ENCODE results near the gene KRTAP23-1.

The KRTAP23-1 gene, protein sequence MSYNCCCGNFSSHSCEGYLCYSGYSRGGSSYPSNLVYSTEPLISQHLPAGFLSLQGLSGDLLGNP

DNA sequence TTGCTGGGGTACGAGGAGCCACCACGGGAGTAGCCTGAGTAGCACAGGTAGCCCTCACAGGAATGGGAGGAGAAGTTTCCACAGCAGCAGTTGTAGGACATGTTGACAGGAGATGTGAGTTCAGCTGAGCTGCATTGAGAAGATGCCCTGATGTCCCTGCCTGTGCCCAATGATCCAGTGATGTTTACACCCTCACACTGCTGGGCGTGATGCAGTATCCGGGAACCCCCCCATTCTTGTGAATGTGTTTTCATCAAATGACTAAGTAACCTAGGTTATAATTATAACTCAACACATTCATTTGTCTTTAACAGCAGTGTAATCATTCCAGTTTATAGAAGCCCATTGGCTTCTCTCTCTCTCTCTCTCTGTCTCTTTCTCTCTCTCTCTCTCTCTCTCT, at the start of gene KRTAP23-1:
Gene KRTAP23-1 (minus strand): TSS at position 101 of the 400 bp plus-strand sequence. CDS start 0 bp downstream, at position 101.
- no peak for DNase-seq

DNA sequence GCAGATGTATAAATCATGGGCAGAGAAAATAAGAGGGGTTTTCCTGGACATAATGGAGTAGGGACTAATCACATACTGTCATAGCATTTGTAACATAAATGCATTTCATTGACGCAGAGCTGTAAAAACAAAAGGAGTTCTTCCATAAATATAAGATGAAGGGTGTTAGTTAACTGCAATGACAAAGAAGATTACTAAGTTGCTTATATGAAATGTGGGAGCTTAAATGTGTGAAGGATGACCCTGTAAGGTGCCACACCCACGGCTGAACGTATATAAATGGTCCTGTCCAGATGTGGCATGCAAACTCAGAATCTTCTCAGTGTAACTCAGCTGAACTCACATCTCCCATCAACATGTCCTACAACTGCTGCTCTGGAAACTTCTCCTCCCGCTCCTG, 47.3 kb upstream of the KRTAP23-1 start, which contains the start of gene KRTAP13-1:
Gene KRTAP13-1 (plus strand): TSS at position 301 of the 400 bp plus-strand sequence. CDS start 56 bp downstream, at position 357.
- DNase-seq, result no peak

DNA sequence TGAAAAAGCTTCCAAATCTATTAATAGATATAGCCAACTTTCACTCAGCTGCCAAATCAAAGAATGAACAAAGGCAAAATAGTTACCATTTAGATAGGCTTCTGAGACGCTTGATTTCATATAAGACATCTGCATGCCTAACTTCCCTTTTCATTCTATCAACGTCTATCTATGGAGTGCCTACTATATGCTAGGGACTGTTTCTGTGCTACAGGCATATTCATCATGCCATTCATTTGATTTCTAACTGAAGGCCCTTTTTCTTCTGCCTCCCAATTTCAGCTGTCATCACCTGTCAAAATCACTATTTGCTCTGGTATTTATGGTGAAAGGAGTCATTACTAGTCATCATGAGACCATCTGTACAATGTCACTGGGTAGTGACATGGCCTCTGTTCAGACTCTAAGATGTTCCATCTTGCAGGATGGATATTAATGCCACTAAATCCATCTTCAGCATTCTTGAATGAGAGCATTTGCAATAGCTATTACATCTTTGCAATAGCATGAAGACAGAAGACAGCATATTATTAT, 43.2 kb upstream of the KRTAP23-1 start:
- no peak for DNase-seq

DNA sequence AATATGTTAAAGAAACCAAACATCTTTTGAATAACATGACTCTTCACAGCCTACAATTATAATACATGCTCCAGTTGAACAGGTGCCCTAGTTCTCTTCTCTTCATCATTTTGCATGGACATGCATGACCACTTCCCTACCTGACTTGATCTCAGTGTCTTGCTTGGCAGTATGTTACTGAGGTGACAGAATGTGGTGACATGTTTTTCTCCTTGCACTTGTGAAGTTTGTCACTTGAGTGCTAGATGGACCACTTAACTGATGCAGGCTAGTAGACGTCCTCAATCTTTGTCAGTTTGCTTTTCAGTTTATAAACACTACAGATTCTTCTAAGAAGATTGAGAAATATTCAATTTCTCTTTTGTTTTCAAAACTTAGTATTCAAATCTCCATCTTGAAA, 33.8 kb upstream of the KRTAP23-1 start:
- DNase-seq, result no peak

DNA sequence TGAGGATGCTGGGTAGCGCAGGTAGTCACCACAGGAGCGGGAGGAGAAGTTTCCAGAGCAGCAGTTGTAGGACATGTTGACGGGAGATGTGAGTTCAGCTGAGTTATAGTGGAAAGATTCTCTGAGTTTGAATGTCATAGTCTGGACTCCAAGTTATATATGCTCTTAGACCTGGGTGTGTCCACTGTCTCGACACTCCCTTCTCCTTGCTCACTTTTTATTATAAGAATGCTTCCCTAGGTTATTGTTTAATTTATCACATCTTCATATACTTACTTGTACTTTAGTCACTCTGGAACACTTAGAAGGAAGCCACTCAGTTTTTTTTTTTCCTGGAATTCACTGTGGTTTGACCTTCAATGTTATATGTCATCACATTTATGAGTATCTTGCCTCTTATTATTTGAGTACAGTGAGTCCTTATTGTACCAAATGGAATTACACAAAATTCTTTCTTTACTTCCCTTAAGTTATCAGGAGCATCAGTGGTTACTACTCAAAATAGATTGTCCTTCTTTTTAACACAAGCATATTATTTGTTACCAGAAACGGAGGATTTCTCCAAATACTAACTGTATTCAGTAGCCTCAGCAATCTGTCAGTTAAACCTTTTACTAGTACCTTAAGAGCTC, 23.8 kb upstream of the KRTAP23-1 start, which contains the start of gene KRTAP13-2:
Gene KRTAP13-2 (minus strand): TSS at position 133 of the 632 bp plus-strand sequence. CDS start 58 bp downstream, at position 75.
- DNase-seq, result no peak

DNA sequence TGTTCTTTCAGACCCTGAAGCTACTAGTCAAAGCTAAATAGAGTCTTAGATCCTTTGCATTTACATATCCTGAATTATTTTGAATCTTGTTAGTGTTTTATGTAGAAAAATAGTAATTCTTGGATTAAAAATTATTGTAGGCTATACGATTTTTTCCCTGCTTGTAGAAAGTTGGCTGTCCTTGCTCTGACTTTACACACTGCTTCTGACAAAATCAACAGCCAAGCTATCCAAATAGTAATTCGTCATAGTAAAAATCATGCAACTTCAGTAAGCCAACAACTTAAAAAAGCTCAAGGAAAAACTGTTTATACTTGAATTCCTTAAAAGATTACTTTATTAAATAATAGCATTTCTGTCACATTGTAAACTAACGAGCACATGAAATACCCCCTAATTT, 7.5 kb upstream of the KRTAP23-1 start:
- no peak for DNase-seq

DNA sequence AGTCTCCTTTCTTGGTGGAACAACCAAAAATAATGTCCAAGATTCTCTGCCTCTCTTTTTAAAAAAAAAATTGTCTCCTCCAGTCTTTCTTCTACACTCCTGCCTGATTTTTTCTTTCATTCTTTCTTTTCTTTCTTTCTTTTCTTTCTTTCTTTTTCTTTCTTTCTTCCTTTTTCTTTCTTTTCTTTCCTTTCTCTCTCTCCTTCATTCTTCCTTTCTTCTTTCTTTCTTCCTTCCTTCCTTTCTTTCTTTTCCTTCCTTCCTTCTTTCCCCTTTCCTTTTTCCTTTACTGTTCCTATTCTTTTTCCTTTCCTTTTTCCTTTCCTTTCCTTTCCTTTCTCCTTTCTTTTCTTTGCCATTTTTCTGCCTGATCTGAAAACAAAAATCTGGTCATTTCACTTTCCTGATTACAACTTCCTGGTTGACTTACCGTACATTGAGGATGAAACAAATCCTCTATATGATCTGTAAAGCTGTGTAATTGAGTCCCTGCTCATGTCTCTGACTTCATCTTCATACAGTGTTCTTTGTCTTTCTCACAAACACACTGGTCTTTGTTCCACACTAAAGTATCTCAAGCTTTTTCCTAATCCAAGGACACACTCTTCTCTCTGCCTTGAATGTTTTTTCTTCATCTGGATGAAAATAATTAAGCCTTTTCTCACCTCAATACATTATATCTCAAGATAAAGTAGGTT, 6.1 kb upstream of the KRTAP23-1 start:
- DNase-seq, result no peak

DNA sequence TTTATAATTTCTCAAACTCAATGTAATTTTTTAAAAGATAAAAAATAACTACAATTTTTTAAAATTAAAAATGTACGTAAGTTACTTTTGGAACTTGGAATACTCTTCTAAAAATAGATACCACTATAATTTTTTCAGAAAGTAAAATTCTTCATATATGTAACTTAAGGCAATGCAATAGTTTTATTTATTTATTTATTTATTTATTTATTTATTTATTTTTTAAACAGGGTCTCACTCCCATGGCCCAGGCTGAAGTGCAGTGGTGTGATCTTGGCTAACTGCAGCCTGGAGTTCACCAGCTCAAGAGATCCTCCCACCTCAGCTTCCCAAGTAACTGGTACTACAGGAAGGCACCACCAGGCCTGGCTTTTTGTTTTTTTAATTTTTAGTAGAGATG, 3.1 kb upstream of the KRTAP23-1 start:
- no peak for DNase-seq

DNA sequence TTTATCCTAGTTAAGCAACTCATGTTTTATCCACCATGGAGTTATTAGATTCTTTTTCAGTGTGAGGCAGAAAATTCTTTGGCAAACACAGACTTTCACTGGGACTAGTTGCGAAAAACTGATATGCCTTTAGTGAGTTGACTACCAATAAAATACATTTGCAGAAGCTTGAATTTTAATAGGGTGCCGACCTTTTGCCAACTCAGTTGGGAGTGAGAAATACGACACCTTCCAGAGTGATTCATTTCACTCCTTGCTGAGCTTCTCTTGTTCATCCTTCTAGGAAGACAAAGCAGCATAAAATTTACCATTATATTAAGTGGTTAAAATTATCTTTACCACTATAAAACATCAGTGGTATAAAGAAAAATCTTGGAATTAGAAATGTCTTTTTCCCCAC, 1.2 kb upstream of the KRTAP23-1 start:
- no peak for DNase-seq

DNA sequence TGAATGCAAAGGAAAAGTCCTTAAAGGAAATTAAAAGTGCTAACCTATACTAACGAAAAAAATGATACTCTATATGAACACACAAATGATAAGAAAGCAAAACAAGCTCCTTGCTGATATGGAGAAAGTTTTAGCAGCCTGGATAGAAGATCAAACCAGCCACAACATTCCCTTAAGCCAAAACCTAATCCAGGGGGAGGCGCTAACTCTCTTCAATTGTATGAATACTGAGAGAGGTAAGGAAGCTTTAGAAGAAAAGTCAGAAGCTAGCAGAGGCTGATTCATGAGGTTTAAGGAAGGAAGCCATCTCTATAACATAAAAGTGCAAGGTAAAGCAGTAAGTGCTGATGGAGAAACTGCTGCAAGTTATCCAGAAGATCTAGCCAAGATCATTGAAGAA, 3.4 kb downstream of the KRTAP23-1 start:
- no peak for DNase-seq

DNA sequence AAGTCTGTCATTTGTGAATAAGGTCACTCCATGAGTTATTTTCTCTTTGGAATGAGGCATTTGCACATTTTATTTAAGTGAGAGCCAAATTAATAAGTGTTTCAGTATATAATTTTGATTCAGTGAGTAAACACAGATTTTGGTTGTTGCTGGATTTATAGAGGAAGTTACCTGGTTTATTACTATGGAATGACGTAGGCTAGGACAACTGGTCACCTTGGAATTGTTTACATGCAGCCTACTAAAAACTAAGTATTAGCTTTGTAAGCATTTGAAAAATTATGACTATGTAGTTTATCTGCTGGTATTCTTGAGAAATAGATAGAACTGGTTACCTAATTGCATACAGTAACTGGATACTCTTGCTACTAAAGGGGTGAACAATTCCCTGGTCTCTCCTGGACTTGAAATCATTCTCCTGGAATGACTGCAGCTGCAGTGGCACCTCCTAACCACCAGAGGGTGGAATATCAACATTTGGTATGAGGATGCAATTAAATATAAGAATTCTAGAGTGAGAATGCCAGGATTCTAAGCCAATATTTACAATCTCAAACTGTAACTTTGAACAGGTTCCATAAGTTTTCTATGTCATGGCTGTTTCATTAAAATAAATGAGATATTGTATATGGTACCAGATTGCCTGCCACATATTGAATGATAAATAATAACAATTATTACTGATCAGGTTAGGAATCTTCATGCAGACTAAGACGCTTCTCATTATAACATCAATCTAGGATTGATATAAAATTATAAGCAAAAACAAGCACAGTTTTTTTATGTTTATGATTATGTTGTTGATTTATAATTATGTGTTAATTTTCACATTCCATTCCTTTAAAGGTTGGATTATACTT, 7.5 kb downstream of the KRTAP23-1 start:
- peak; percentile 38 for DNase-seq

DNA sequence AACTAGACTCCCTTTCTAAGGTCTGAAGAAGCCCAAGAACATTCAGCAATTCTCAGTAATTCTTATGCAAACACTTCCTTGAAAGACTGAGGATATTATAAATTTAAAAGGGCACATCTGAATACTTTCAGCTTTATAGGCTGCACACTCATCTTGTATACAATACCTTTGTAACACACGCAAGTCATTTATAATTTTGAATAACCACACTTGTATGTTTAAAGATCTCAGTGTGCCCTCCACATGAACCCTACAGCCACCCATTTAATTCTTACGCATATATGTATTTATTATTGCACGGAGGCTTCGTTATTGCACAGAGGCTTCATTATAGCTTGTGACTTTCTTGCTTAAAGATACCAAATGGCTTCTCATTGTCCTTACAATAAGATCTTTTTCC, 9.7 kb downstream of the KRTAP23-1 start:
- DNase-seq, result no peak

DNA sequence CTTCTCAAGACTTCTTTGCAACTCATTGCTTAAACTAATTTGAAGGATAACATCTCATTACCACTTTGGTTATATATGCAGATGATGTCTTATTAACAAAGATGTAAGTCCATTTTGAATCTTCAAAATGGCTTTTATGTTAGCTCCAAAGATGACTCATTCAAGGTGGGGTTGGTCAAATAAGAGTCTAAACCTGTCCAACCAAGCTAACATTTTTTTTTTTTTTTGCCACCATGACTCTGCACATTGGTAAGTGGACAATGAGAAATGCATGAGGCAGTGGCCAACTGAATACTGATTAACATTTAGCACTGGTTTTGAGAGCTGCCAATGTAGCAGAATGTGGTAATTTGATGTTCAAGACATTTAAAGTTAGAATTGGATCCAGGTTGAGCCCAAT, 10.6 kb downstream of the KRTAP23-1 start:
- no peak for DNase-seq

DNA sequence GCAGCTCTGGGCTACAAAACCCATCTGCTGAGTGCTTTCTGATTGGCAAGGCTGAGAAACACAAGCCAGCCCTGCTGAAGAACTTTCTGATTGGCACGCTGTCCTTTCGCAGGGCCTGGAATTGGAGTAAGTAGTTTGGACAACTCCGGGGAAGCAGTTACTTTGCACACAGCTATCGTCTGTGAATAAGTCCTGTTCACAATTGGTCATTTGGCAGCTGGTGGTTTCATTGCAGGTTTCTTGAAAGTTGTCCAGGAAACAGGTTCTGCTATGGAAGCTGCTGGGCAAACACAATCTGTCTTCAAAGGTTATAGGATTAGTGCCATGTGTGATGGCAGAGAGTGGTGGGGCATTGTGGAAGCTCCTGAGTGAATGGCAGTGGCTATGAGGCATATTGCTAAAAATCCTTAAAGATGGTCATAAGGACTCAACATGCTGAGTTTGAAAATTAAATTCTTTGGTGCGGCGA, 11.1 kb downstream of the KRTAP23-1 start, which contains the start of gene KRTAP27-1:
Gene KRTAP27-1 (minus strand): TSS at position 419 of the 469 bp plus-strand sequence. CDS start 26 bp downstream, at position 393.
- DNase-seq, result no peak

DNA sequence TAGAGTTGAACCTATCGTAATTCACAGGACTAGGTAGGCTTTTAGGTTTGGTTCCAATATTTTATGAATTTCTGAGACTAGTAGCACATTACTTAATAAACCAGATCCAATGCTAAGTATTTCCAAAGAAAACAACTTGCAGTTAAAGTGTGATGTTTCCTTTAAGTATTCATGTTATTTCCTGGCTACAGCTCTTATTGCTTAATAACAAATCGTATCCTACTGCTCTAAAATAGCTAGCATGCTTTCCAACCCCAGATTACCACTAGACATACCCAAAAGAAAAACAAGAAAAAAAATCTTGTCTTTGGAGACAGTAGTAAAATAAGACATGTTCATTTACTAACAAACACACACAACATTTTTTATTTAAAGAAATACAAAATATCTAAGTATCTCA, 11.8 kb downstream of the KRTAP23-1 start:
- no peak for DNase-seq

DNA sequence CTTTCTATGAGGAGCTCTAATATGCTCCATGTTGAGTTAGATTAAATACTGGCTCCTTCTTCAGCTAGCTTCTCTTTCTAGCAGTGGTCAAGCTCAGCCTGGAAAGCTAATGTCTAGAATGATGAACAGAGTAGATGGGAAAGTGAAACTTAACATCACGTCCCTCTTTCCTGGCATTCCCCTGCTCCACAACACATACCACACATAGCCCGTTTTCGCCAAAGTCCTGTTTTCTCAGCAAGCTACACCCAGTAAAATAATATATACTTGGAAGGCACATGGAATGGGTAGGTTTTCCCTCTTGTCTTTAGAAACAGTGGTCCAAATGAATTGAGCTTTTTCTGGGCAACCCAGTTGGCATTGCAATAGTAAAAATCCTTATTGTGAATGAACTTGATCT, 14.7 kb downstream of the KRTAP23-1 start:
- DNase-seq, result no peak

DNA sequence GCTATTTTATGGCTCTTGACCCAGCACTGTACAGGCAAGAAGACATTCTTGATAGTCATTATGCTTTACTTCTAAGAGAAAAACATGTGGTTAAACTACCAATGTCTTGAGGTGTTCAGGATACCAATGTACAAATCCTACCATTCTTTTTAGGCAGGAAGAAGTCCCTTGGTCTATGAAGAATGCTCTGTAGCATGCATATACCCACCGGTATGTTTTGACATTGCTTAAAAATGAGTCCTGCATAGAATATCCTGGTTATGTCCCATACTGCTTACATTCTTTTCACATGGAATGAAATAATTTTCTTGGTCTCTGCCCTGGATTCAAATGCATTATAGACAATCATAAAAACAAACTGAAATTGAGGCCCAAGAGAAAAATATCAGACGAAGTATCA, 15.7 kb downstream of the KRTAP23-1 start:
- no peak for DNase-seq

DNA sequence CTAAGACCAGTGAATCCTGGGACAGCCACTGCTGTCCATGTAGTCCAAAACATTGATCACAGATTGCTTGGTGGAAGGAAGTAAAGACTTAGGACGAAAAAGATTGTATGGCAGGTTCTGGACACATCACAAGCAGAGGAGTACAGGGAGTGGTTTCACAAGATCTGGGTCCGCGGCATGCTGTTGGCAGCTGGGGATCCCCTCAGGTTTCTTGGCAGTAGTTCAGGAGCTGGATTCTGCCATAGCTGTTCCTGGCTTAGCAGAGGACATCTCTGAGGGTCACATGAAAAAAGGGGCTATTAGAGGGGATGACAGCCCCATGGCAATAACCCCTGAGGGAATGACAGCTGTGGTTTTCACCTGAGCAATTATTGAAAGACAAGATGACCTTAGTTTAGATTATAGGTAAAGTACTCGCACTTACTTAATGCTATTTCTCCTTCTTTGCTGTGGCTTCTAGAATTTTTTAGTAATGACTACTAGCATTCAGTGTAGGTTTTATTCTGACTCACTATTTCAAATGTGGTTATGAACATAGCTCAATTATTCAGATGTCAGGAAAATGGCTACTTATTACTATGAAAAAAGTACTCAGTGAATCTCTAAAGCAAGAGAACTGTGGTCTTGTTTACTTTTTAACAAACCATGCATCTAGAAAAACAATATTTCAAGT, 19.1 kb downstream of the KRTAP23-1 start:
- DNase-seq, result no peak

DNA sequence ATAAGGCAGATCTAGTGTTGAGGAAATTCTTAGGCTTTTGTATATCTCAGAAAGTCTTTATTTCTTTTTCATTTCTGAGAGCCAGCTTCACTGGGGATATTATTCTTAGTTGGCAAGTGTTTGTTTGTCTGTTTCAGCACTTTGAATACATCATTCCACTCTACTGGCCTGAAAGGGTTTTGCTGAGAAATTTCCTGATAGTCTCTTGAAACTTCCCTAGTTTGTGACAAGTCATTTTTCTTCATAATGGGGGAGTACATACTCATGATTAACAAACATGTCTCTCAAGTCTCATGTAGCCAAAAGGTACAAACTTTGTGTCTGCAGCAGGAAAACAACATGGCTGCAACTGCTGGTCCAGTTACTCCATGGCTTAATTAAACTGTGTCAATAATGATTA, 22.0 kb downstream of the KRTAP23-1 start:
- DNase-seq, result no peak

DNA sequence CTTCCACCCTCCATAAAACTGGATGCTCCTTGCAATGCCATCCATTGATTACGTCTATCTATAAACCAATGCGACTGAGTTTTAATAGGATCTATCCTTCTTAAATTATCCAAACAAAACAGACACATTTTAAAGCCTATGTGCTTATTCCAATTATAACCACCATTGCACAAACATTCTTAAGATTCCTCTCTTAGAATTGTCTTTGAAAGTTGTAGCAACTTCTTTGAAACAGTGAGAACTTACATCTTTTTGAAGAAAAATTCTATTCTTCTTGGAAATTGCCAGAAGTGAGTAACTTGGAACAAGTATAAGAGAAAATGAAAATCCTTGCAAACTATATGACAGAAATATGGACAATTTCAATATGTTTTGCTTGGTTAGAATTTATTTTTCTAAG, 28.2 kb downstream of the KRTAP23-1 start, which contains the start of gene KRTAP26-1:
Gene KRTAP26-1 (minus strand): TSS at position 101 of the 400 bp plus-strand sequence. CDS start 280 bp downstream, outside the sequence.
- no peak for DNase-seq

DNA sequence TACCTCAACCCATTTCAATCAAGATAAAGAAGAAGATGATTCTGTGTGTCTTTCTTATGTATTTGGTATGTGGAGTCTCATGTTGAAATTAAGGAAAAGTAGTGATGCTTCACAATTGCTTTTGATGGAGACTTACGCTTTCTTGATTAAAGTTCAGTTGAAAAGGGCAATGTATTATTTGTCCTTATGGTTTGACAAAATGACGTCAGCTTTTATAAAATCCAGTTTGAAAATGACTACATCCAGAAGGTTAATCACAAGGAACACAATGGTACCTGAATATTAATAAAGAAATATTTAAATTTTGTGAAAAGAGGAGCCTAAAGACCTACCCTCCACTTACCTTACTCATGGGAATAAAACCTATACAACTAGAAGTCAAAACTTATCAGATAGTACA, 32.7 kb downstream of the KRTAP23-1 start:
- DNase-seq, result no peak

DNA sequence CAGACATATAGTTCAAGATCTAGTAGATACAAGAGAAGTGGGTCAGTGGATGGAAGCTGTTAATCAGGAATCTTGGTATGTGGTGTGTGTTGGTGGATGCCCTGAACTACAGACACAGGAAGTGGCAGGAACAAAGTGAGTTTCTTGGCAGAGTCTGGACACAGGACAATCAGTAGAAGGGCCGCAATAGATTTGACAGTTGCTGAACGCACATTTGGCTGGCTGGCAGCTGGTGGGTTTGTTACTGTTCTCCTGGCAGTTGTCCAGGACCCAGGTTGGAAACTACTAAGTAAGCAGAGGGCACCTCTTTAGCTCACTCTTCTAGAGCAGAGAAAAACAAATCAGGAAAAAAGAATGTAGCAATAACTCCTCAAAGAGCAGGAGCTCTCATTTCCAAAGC, 41.5 kb downstream of the KRTAP23-1 start:
- no peak for DNase-seq

All from CD4-positive, alpha-beta T cell treated with Interleukin-17A for 4 hours (primary cell).